Endothelial cell of umbilical vein (primary cell): Measurements from ENCODE around the gene TUBA1A. TPM values are rescaled to one million over a fixed set of nuclear protein-coding genes. Genes with fewer than 3 reads are reported as not detected.

ENCODE experiments used
- BruUV-seq: library from RNA; stranded (reverse); fragments of 400-500 nt; replicated peaks from 2 replicates; lab custom pipeline; 2021; lab: Mats Ljungman, UMichigan
- CTCF ChIA-PET: fragments of 300-600, 350-600 bp; sonication (Branson Sonifier 250); formaldehyde crosslinking; loops from one replicate; lab custom pipeline; 2021; ENCODE audit warnings: antibody characterized with exemption, inconsistent platforms; lab: Charles Lee
- POLR2A ChIA-PET: fragments of 300-600, 350-600 bp; sonication (Branson Sonifier 250); formaldehyde crosslinking; loops from one replicate; lab custom pipeline; 2021; ENCODE audit warnings: antibody characterized with exemption, inconsistent platforms; lab: Charles Lee
- DNase-seq: peaks from one replicate; pipeline ENCODE4 v3.0.0-alpha.2; 2011; ENCODE audit warnings: low read depth, low spot score
- FAIRE-seq: peaks from 2 replicates; lab custom pipeline; 2011; peaks lifted over from hg19 to GRCh38; lab: Jason Lieb, UNC
- H2AFZ ChIP-seq: 2 replicates; pipeline ENCODE4 v1.6.0; 2012; ENCODE audit warnings: low read depth, low read length, control low read depth, inconsistent platforms
- H3K27ac ChIP-seq: 2 replicates; pipeline ENCODE4 v1.5.1; 2011; ENCODE audit warnings: low read depth, mild to moderate bottlenecking, control low read depth, low read length, moderate library complexity; ENCODE audit not compliant: insufficient read depth
- H3K27me3 ChIP-seq, 2 experiments: 2 replicates each; pipeline versions ENCODE4 v1.6.0 to v1.6.1; 2011; ENCODE audit warnings: low read length in 2 of 2, mixed read lengths in 1 of 2; ENCODE audit not compliant: control insufficient read depth in 2 of 2, insufficient read depth in 2 of 2
- H3K36me3 ChIP-seq, 2 experiments: 2 replicates in 1 of 2; 3 replicates in 1 of 2; pipeline ENCODE4 v1.5.1; 2011; ENCODE audit warnings: low read length in 2 of 2, mild to moderate bottlenecking in 1 of 2, moderate library complexity in 1 of 2; ENCODE audit not compliant: control insufficient read depth in 2 of 2, insufficient read depth in 2 of 2; ENCODE audit errors: extremely low read depth in 1 of 2
- H3K4me1 ChIP-seq: 3 replicates; pipeline ENCODE4 v1.5.1; 2011; ENCODE audit warnings: mild to moderate bottlenecking, low read length; ENCODE audit not compliant: control insufficient read depth, insufficient read depth; ENCODE audit errors: extremely low read depth
- H3K4me2 ChIP-seq: 2 replicates; pipeline ENCODE4 v1.6.1; 2011; ENCODE audit warnings: low read length, control low read depth, mixed read lengths; ENCODE audit not compliant: insufficient read depth
- H3K4me3 ChIP-seq, 3 experiments: fragments of 200-600 bp in 1 of 3; sonication (generic), shearing (Covaris generic) in 1 of 3; replicated peaks in 1 of 3; 2 replicates each; pipeline ENCODE4 v1.5.1; 2011 to 2016; ENCODE audit warnings: control low read depth in 3 of 3, low read length in 3 of 3, mild to moderate bottlenecking in 2 of 3, inconsistent platforms in 1 of 3, low read depth in 1 of 3, moderate library complexity in 1 of 3; ENCODE audit not compliant: insufficient read depth in 1 of 3
- H3K79me2 ChIP-seq: 2 replicates; pipeline ENCODE4 v1.6.0; 2012; ENCODE audit warnings: low read length, inconsistent platforms; ENCODE audit not compliant: control insufficient read depth, insufficient read depth
- H3K9ac ChIP-seq: replicated peaks from 2 replicates; pipeline ENCODE3; 2011; ENCODE audit warnings: low read length, control low read depth; ENCODE audit not compliant: insufficient read depth; ENCODE audit errors: extremely low read depth
- H3K9me1 ChIP-seq: replicated peaks from 3 replicates; pipeline ENCODE4 v1.6.0; 2011; ENCODE audit warnings: mild to moderate bottlenecking, low read length; ENCODE audit not compliant: control insufficient read depth, insufficient read depth; ENCODE audit errors: extremely low read depth
- H3K9me3 ChIP-seq: replicated peaks from 2 replicates; pipeline ENCODE4 v1.5.1; 2012; ENCODE audit warnings: low read length, inconsistent platforms; ENCODE audit not compliant: control insufficient read depth, insufficient read depth
- H4K20me1 ChIP-seq: replicated peaks from 2 replicates; pipeline ENCODE3; 2011; ENCODE audit warnings: mild to moderate bottlenecking, low read length; ENCODE audit not compliant: control insufficient read depth, insufficient read depth; ENCODE audit errors: extremely low read depth
- CTCF ChIP-seq, 2 donors: IDR thresholded peaks; 1 replicate in 1 of 2; 2 replicates in 1 of 2; pipeline ENCODE4 v1.5.1; 2011; ENCODE audit warnings: low read length in 2 of 2, mild to moderate bottlenecking in 2 of 2, moderate library complexity in 2 of 2, control low read depth in 1 of 2, inconsistent platforms in 1 of 2, low read depth in 1 of 2; ENCODE audit not compliant: insufficient read depth in 1 of 2; ENCODE audit errors: extremely low read depth in 1 of 2
- EZH2 ChIP-seq: IDR thresholded peaks from 2 replicates; pipeline ENCODE4 v1.6.1; 2012; ENCODE audit warnings: borderline replicate concordance, low read depth, mild to moderate bottlenecking, moderate library complexity, low read length, inconsistent platforms; ENCODE audit not compliant: severe bottlenecking
- FOS ChIP-seq: IDR thresholded peaks from 2 replicates; pipeline ENCODE4 v1.6.1; 2011; ENCODE audit warnings: mild to moderate bottlenecking, low read length, moderate library complexity, borderline replicate concordance; ENCODE audit not compliant: insufficient read depth
- GATA2 ChIP-seq: IDR thresholded peaks from 2 replicates; pipeline ENCODE4 v1.7.0; 2011; ENCODE audit warnings: low read depth, mild to moderate bottlenecking, moderate library complexity, mixed read lengths, low read length; ENCODE audit not compliant: insufficient read length, insufficient read depth
- JUN ChIP-seq: IDR thresholded peaks from 2 replicates; pipeline ENCODE4 v1.6.1; 2011; ENCODE audit warnings: borderline replicate concordance, low read depth; ENCODE audit not compliant: insufficient read length, insufficient read depth
- MAX ChIP-seq: IDR thresholded peaks from 2 replicates; pipeline ENCODE4 v1.6.1; 2011; ENCODE audit not compliant: insufficient read depth, insufficient read length
- MYC ChIP-seq: IDR thresholded peaks from one replicate; pipeline ENCODE4 v1.6.1; 2011; ENCODE audit warnings: mild to moderate bottlenecking, low read depth, low read length
- POLR2AphosphoS5 ChIP-seq: IDR thresholded peaks from 2 replicates; pipeline ENCODE4 v1.6.1; 2012; ENCODE audit warnings: low read depth, mild to moderate bottlenecking, control low read depth, low read length, moderate library complexity; ENCODE audit not compliant: insufficient read depth
- dilution Hi-C: fragments of 300-500 bp; cut with MboI; formaldehyde crosslinking; loops from one replicate; pipeline ENCODE4 v1.15.0; 2019; ENCODE audit warnings: low sequenced_read_pairs; ENCODE audit not compliant: extremely low pct_ligation_motif_present
- intact Hi-C: fragments of 100-400 bp; cut with micrococcal nuclease; formaldehyde crosslinking; loops from one replicate; pipeline ENCODE4 v1.10.0; 2022
- polyA plus RNA-seq, 4 experiments: library from polyadenylated mRNA; depleted of rRNA in 3 of 4; stranded (reverse) in 3 of 4; unstranded in 1 of 4; fragments of >200 nt; gene quantifications; 2 replicates each; pipeline versions ENCODE4 v1.2.1 to v1.2.3, GENCODE V29; 2011 to 2012; ENCODE audit warnings: missing spikeins in 1 of 4
- total RNA-seq: library from RNA; stranded (reverse); gene quantifications from 2 replicates; pipeline ENCODE4 v1.2.3, GENCODE V29; 2021

The TUBA1A gene
- total and polyA plus RNA-seq, 2 donors (not counting 3 experiments of a cell fraction or from before 2014, with no cell fraction given), result 740 to 2,429 TPM

DNA sequence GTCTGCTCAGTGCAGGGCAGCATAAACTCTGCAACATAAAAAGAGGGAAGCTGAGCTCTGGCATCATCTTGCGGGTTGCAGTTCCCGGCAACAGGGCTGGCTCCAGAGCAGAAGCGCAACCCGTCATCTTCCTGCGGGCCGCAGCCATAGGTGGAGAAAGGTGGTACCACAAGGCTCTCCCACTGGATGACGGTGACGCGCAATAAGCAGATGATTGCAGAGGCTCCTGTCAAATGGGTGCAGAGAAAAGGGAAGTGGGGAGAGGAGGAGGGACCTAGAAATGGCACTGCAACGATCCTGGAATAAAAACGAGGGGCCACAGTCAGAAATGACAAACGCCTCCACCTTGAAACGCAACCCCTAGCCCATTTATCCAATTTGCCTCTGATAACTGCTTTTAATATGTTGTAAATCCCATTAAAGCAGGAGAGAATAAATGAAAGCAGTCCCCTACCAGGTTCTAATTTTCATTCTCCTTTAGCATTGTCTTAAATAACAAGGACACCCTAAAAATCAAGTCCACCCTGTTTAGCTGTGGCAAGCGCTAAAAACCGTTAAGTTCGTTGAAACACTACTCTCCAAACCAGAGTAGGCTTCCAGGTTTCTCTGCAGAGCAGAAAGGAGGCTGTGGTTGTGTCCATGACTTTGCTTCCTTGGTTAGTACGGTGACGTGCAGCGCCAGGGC lies 45.1 kb upstream of the TUBA1A start:
- peak overlapping the region; percentile 42 for H3K27ac ChIP-seq
- intact Hi-C loops, result loop anchor here (1.0 to 2.0 kb wide), 4 partner anchors 31 to 104 kb away; partner anchors contain the start of genes TUBA1A and TUBA1C
- DNase-seq (no peak), FAIRE-seq (no peak)
- POLR2A ChIA-PET, result interaction anchor here (1.8 kb wide), 1 partner anchor 45 kb away, joined by 10 read pairs; the partner anchor contains the start of gene TUBA1A
- no peaks in the 10 kb centered on the region for H3K9me3 ChIP-seq
- no peak overlapping the region for H3K4me3 ChIP-seq
- CTCF ChIA-PET, result interaction anchor here (1.5 to 2.8 kb wide), 8 partner anchors 8 to 135 kb away, joined by 7 to 18 read pairs (median 12); partner anchors contain the start of genes TUBA1A and TUBA1B
- TF ChIP-seq CTCF (IDR thresholded peaks at IDR 0.05; ENCODE audit: extremely low read depth in 1 of 2, insufficient read depth in 1 of 2, low read depth in 1 of 2, low read length in 2 of 2), result no peak
- no peak for TF ChIP-seq JUN
- TF ChIP-seq FOS, result no peak
- TF ChIP-seq MAX, result no peak
- no peak for TF ChIP-seq MYC
- TF ChIP-seq EZH2, result no peak
- TF ChIP-seq GATA2, result no peak
- no peak for TF ChIP-seq POLR2AphosphoS5
- peak overlapping the region; percentile 68 for H2AFZ ChIP-seq
- H4K20me1 ChIP-seq, result no peaks in the 10 kb centered on the region
- no peak overlapping the region for H3K9ac ChIP-seq
- H3K9me1 ChIP-seq, result no peaks in the 10 kb centered on the region
- no peaks in the 10 kb centered on the region for H3K27me3 ChIP-seq
- no peaks in the 10 kb centered on the region for H3K79me2 ChIP-seq
- dilution Hi-C loops, result no loop called here
- H3K36me3 ChIP-seq, result no peaks in the 10 kb centered on the region
- TSS peak; percentile 22 for BruUV-seq
- H3K4me2 ChIP-seq, result no peak overlapping the region
- peaks cover 12% of the 10 kb centered on the region for H3K4me1 ChIP-seq
